ENCODE data around the gene NECAP2. TPM values are rescaled to one million over a fixed set of nuclear protein-coding genes. Genes with fewer than 3 reads are reported as not detected.

NECAP2 gene
- total and polyA plus RNA-seq, 8 donors: 69.5 to 84.1 (median 77.4) TPM

DNA sequence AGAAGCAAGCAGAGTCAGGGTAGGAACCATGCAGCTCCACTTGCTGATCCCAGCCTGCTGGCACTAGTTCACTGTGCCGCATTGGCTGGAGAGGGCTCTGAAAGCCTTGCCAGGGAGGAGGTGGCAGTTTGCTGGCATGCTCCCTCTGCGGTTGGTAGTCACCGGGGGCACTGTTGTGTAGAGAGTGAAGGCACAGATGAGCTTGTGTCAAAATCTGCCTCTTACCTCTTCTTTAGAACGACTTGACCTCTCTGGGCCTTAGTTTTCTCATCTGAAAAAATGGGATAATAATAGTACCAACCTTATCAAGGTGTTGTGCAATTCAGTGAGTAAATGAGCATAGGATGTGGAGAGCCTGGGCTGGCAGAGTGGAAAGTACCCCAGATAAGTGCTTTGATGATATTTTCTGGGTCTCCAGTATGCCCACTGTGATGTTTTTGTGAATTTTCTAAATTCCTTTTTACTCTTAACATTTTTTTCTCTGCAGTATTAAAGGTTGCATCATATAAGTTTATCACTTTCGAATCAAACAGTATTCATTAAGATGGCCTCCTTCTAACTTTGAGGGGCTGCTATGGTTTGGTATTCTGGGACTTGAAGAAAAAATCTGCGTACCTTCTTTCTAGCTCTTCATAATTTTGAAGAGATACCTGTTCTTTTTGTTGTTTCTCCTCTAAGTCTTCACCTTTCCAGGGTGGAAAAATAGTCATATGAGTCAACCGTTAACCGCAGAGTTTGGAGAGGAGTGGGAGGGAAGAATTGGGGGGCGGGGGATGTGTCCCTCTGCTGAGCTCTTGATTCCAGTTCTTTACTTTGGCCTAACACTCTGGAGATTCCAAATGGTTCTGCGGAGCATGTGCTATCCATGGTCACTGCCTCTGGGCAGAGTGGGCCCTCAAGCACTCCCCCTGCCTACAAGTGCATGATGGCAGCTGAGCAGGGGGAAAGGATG is 46.7 kb upstream of the NECAP2 start:
- no peak overlapping the region for H3K4me3 ChIP-seq
- DNase-seq: no peak
- H3K27ac ChIP-seq: no peak overlapping the region
- ATAC-seq: no peak
- peaks cover 0 to 59% of the 10 kb centered on the region in 2 donors for H3K36me3 ChIP-seq
- intact Hi-C loops (cut with DNase I): no loop called here
- H3K27me3 ChIP-seq: no peaks in the 10 kb centered on the region
- H3K4me1 ChIP-seq: peaks cover 5 to 47% of the 10 kb centered on the region in 2 donors
- no peak for TF ChIP-seq CTCF (IDR thresholded peaks at IDR 0.05)
- H3K9me3 ChIP-seq: no peaks in the 10 kb centered on the region

GRCh38 chr1:16394977-16395376 is 45.5 kb upstream of the NECAP2 start:
- DNase-seq: no peak
- Histone ChIP-seq H3K27ac (no peak overlapping the region), H3K36me3 (peaks cover 0 to 70% of the 10 kb centered on the region in 2 donors), H3K4me3 (no peak overlapping the region), H3K9me3 (no peaks in the 10 kb centered on the region), H3K27me3 (no peaks in the 10 kb centered on the region), H3K4me1 (peaks cover 5 to 46% of the 10 kb centered on the region in 2 donors)
- intact Hi-C loops (cut with DNase I): no loop called here
- no peak for ATAC-seq
- TF ChIP-seq CTCF (IDR thresholded peaks at IDR 0.05): no peak

GRCh38 chr1:16396591-16396990 is 43.9 kb upstream of the NECAP2 start:
- Histone ChIP-seq H3K36me3 (peaks cover 0 to 75% of the 10 kb centered on the region in 2 donors), H3K4me1 (peaks cover 5 to 30% of the 10 kb centered on the region in 2 donors), H3K27ac (no peak overlapping the region), H3K9me3 (no peaks in the 10 kb centered on the region), H3K27me3 (no peaks in the 10 kb centered on the region), H3K4me3 (no peak overlapping the region)
- ATAC-seq (peak; percentile 59), DNase-seq (peak in 1 of 4 donors; percentile 63)
- no peak for TF ChIP-seq CTCF (IDR thresholded peaks at IDR 0.05)
- intact Hi-C loops (cut with DNase I): no loop called here

GRCh38 chr1:16397120-16397519 is 43.4 kb upstream of the NECAP2 start:
- intact Hi-C loops (cut with DNase I): no loop called here
- peaks cover 5 to 24% of the 10 kb centered on the region in 2 donors for H3K4me1 ChIP-seq
- H3K27me3 ChIP-seq: no peaks in the 10 kb centered on the region
- ATAC-seq (no peak), DNase-seq (no peak)
- H3K36me3 ChIP-seq: peaks cover 0 to 75% of the 10 kb centered on the region in 2 donors
- H3K4me3 ChIP-seq: no peak overlapping the region
- TF ChIP-seq CTCF (IDR thresholded peaks at IDR 0.05): no peak
- H3K27ac ChIP-seq: no peak overlapping the region
- no peaks in the 10 kb centered on the region for H3K9me3 ChIP-seq

GRCh38 chr1:16398371-16398953 is 42.1 kb upstream of the NECAP2 start:
- Histone ChIP-seq H3K9me3 (no peaks in the 10 kb centered on the region), H3K4me3 (no peak overlapping the region), H3K4me1 (peaks cover 0 to 16% of the 10 kb centered on the region in 2 donors), H3K36me3 (peaks cover 0 to 68% of the 10 kb centered on the region in 2 donors), H3K27me3 (no peaks in the 10 kb centered on the region), H3K27ac (no peak overlapping the region)
- intact Hi-C loops (cut with DNase I): no loop called here
- DNase-seq (no peak), ATAC-seq (no peak)
- TF ChIP-seq CTCF (IDR thresholded peaks at IDR 0.05): no peak
